Liver (tissue), 9 donors: ENCODE data around the gene GPC2. TPM values are rescaled to one million over a fixed set of nuclear protein-coding genes. Genes with fewer than 3 reads are reported as not detected.

Source experiments
- DNase-seq: peaks from one replicate; pipeline ENCODE4 v3.0.0-alpha.2; 2017; ENCODE audit warnings: low spot score
- H3K27ac ChIP-seq, 2 donors: one replicate each; pipeline ENCODE4 v1.7.0; 2013; ENCODE audit warnings: inconsistent platforms in 2 of 2, low read length in 2 of 2, control low read depth in 1 of 2, low read depth in 1 of 2, mild to moderate bottlenecking in 1 of 2
- H3K27me3 ChIP-seq, 4 donors: one replicate each; pipeline versions ENCODE4 v1.6.1 to v1.7.0; 2013; ENCODE audit warnings: low read length in 3 of 4, inconsistent platforms in 1 of 4, mild to moderate bottlenecking in 1 of 4, moderate library complexity in 1 of 4; ENCODE audit not compliant: control insufficient read depth in 4 of 4, insufficient read depth in 4 of 4
- H3K36me3 ChIP-seq, 4 donors: one replicate each; pipeline versions ENCODE4 v1.6.1 to v1.7.0; 2013; ENCODE audit warnings: low read length in 3 of 4, mild to moderate bottlenecking in 3 of 4, low read depth in 1 of 4, moderate library complexity in 1 of 4; ENCODE audit not compliant: control insufficient read depth in 4 of 4, insufficient read depth in 3 of 4
- H3K4me1 ChIP-seq, 4 donors: one replicate each; pipeline versions ENCODE4 v1.6.1 to v1.7.0; 2013; ENCODE audit warnings: low read length in 3 of 4, mild to moderate bottlenecking in 3 of 4, moderate library complexity in 1 of 4; ENCODE audit not compliant: control insufficient read depth in 4 of 4, insufficient read depth in 4 of 4
- H3K4me3 ChIP-seq, 3 donors: one replicate each; pipeline versions ENCODE4 v1.6.1 to v1.7.0; 2013; ENCODE audit warnings: low read length in 3 of 3, control low read depth in 1 of 3, low read depth in 1 of 3, mild to moderate bottlenecking in 1 of 3
- H3K9ac ChIP-seq, 2 donors: one replicate each; pipeline ENCODE4 v1.7.0; 2013; ENCODE audit warnings: low read length in 2 of 2, mild to moderate bottlenecking in 2 of 2, moderate library complexity in 2 of 2, control low read depth in 1 of 2, low read depth in 1 of 2
- H3K9me3 ChIP-seq, 4 donors: one replicate each; pipeline versions ENCODE4 v1.6.1 to v1.7.0; 2013; ENCODE audit warnings: low read length in 3 of 4; ENCODE audit not compliant: control insufficient read depth in 4 of 4
- CTCF ChIP-seq: fragments of 150-350 bp; IDR thresholded peaks from 2 replicates; pipeline ENCODE4 v1.5.1; 2017; ENCODE audit warnings: improper control_type of control experiment, low read depth, low read length; ENCODE audit not compliant: missing input control
- GABPA ChIP-seq, 2 donors: IDR thresholded peaks in 1 of 2; conservative IDR thresholded peaks in 1 of 2; 2 replicates each; pipeline ENCODE4 v1.6.1; 2016; ENCODE audit warnings: antibody characterized with exemption in 2 of 2, mild to moderate bottlenecking in 1 of 2, moderate library complexity in 1 of 2
- HNF4A ChIP-seq, 2 donors: conservative IDR thresholded peaks; 2 replicates each; pipeline ENCODE4 v1.6.1; 2016; ENCODE audit warnings: antibody characterized with exemption in 2 of 2, mild to moderate bottlenecking in 2 of 2
- HNF4G ChIP-seq: IDR thresholded peaks from 2 replicates; pipeline ENCODE4 v1.6.1; 2016; ENCODE audit warnings: antibody characterized with exemption
- JUND ChIP-seq, 2 donors: IDR thresholded peaks; 2 replicates each; pipeline ENCODE4 v1.6.1; 2016; ENCODE audit warnings: antibody characterized with exemption in 2 of 2
- RAD21 ChIP-seq, 2 donors: IDR thresholded peaks; 2 replicates each; pipeline ENCODE4 v1.6.1; 2016; ENCODE audit warnings: antibody characterized with exemption in 2 of 2, mild to moderate bottlenecking in 2 of 2
- REST ChIP-seq: IDR thresholded peaks from 2 replicates; pipeline ENCODE4 v1.6.1; 2016; ENCODE audit warnings: antibody characterized with exemption, mild to moderate bottlenecking
- RXRA ChIP-seq, 2 donors: IDR thresholded peaks; 2 replicates each; pipeline ENCODE4 v1.6.1; 2017 to 2018; ENCODE audit warnings: antibody characterized with exemption in 2 of 2, mild to moderate bottlenecking in 1 of 2
- TAF1 ChIP-seq: conservative IDR thresholded peaks from 2 replicates; pipeline ENCODE4 v1.6.1; 2016; ENCODE audit warnings: antibody characterized with exemption, mild to moderate bottlenecking
- YY1 ChIP-seq: IDR thresholded peaks from 2 replicates; pipeline ENCODE4 v1.6.1; 2016; ENCODE audit warnings: antibody characterized with exemption, mild to moderate bottlenecking
- ZBTB33 ChIP-seq: IDR thresholded peaks from 2 replicates; pipeline ENCODE4 v1.6.1; 2016; ENCODE audit warnings: antibody characterized with exemption
- WGBS: extraction: QIAGEN DNeasy Blood & Tissue Kit; methylation state at CpG from one replicate; pipeline ENCODE4 v1.1.7; 2013; 5-methylcytosine and 5-hydroxymethylcytosine counted together
- polyA plus RNA-seq, 2 donors: library from polyadenylated mRNA; stranded (reverse) in 1 of 2; unstranded in 1 of 2; fragments of 200-250 nt in 1 of 2; fragments of >200 nt in 1 of 2; fragmentation: Nextera tagmentation in 1 of 2; extraction: Ambion mirVana in 1 of 2; gene quantifications; one replicate each; pipeline versions ENCODE4 v1.2.1 to v1.2.3, GENCODE V29; 2013 to 2015
- total RNA-seq, 2 donors: library from RNA; depleted of rRNA; stranded (reverse); fragments of >200 nt; gene quantifications; one replicate each; pipeline ENCODE4 v1.2.3, GENCODE V29; 2014
- donor health status: healthy.
- donor health status: healthy.
- donor health status: healthy.
- donor health status: healthy.
- donor health status: healthy.

GPC2 gene
- total and polyA plus RNA-seq, 4 donors, result 0.14 to 0.79 (median 0.33) TPM; not detected in 1

GRCh38 chr7:100171087-100171681, 6.0 kb downstream of the GPC2 start:
- peak overlapping the region in 1 of 3 donors; percentile 44 for H3K4me3 ChIP-seq
- WGBS, result 5% methylated on average over 61 of the region's 61 CpGs
- DNase-seq, result no peak
- no peak overlapping the region for H3K9ac ChIP-seq
- TF ChIP-seq YY1 (no peak), HNF4A (conservative IDR thresholded peaks at IDR 0.05) (no peak), HNF4G (no peak), ZBTB33 (no peak)
- peaks cover 0 to 11% (median 4%) of the 10 kb centered on the region in 4 donors for H3K4me1 ChIP-seq
- H3K36me3 ChIP-seq, result no peaks in the 10 kb centered on the region
- no peaks in the 10 kb centered on the region for H3K9me3 ChIP-seq
- no peak overlapping the region for H3K27ac ChIP-seq
- peaks cover 0 to 8% (median 2%) of the 10 kb centered on the region in 4 donors for H3K27me3 ChIP-seq

GRCh38 chr7:100170101-100170897, 6.9 kb downstream of the GPC2 start:
- Histone ChIP-seq H3K27me3 (peaks cover 0 to 8% (median 2%) of the 10 kb centered on the region in 4 donors), H3K9ac (no peak overlapping the region), H3K4me3 (no peak overlapping the region), H3K36me3 (no peaks in the 10 kb centered on the region), H3K27ac (no peak overlapping the region), H3K4me1 (peaks cover 0 to 11% (median 4%) of the 10 kb centered on the region in 4 donors), H3K9me3 (no peaks in the 10 kb centered on the region)
- DNase-seq, result no peak
- WGBS, result 76% methylated on average over 11 of the region's 11 CpGs
- TF ChIP-seq HNF4A (conservative IDR thresholded peaks at IDR 0.05) (no peak), RXRA (IDR thresholded peaks at IDR 0.05) (no peak), GABPA (IDR thresholded peaks at IDR 0.05 in 1 of 2, conservative IDR thresholded peaks at IDR 0.05 in 1 of 2) (no peak), TAF1 (no peak), CTCF (no peak), JUND (IDR thresholded peaks at IDR 0.05) (no peak), REST (no peak), RAD21 (IDR thresholded peaks at IDR 0.05) (no peak)
